Measurements from ENCODE around the gene KIF6. TPM values are rescaled to one million over a fixed set of nuclear protein-coding genes. Genes with fewer than 3 reads are reported as not detected.

KIF6 gene
- total and polyA plus RNA-seq, 2 of the 8 experiments (the other 6 are each of a cell fraction or from before 2014, with no cell fraction given), result 0.53 to 0.65 TPM

GRCh38 chr6:39755231-39755630 is 30.0 kb upstream of the KIF6 start (continued):
- TF ChIP-seq MAX (IDR thresholded peaks at IDR 0.05) (no peak), NRF1 (IDR thresholded peaks at IDR 0.05; ENCODE audit: low read depth, low read length) (no peak), SP1 (IDR thresholded peaks at IDR 0.05; ENCODE audit: low read depth, low read length) (no peak), HDAC6 (IDR thresholded peaks at IDR 0.05; ENCODE audit: low read depth, low read length) (no peak), BACH1 (IDR thresholded peaks at IDR 0.05; ENCODE audit: low read length) (no peak), CEBPB (IDR thresholded peaks at IDR 0.05; ENCODE audit: low read depth, low read length) (no peak)

Measured in H1 (cell line).